GM10266 (cell line): Measurements from ENCODE around the gene NAMPT.

Experiments used
- DNase-seq: peaks from one replicate; pipeline ENCODE4 v3.0.0; 2012; ENCODE audit errors: extremely low spot score
- CTCF ChIP-seq: IDR thresholded peaks from 2 replicates; pipeline ENCODE4 v1.5.1; 2012; ENCODE audit warnings: mild to moderate bottlenecking, low read depth; ENCODE audit not compliant: control insufficient read depth, insufficient read depth; ENCODE audit errors: missing control alignments

The NAMPT gene

GRCh38 chr7:106246902-106247711, 37.7 kb downstream of the NAMPT start:
- no peak for TF ChIP-seq CTCF
- no peak for DNase-seq

GRCh38 chr7:106243893-106244292, 40.9 kb downstream of the NAMPT start:
- no peak for TF ChIP-seq CTCF
- DNase-seq, result no peak

GRCh38 chr7:106239406-106239805, 45.4 kb downstream of the NAMPT start:
- TF ChIP-seq CTCF, result no peak
- DNase-seq, result no peak

- no peak for TF ChIP-seq CTCF
- no peak for DNase-seq
Measured at GRCh38 chr7:106238830-106239229, 46.0 kb downstream of the NAMPT start.

GRCh38 chr7:106236065-106236464, 48.7 kb downstream of the NAMPT start:
- no peak for DNase-seq
- no peak for TF ChIP-seq CTCF

- no peak for TF ChIP-seq CTCF
- no peak for DNase-seq
Measured at GRCh38 chr7:106234425-106234824, 50.4 kb downstream of the NAMPT start.

- DNase-seq, result no peak
- TF ChIP-seq CTCF, result no peak
Measured at GRCh38 chr7:106231856-106232490, 52.8 kb downstream of the NAMPT start.
